Measurements from ENCODE around the gene TAAR5. TPM values are rescaled to one million over a fixed set of nuclear protein-coding genes. Genes with fewer than 3 reads are reported as not detected.
A peak's percentile ranks its signal among the peaks of the same experiment; 100 is the strongest.

The TAAR5 gene
- total RNA-seq, 1 donor from 2014 or later: not detected

DNA sequence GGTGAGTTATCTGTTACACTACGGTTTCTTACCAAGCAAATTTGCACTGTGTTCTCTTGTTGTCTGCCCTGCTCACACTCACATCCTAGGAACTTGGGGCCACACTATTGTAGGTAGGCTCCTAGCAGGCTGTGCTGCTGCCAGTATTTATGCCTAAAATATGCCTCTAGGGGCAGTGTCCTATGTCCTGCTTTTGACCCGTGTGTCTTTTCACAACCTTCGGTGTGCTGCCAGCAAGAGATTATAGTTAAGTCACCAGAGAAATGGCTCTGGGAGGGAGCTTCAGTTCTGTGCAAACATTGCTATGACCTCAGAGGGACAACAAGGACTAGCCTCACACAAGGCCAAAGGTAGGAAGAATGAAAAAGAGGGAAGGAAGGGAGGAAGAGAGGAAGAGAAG, 8.9 kb upstream of the TAAR5 start:
- no peaks in the 10 kb centered on the region for H3K36me3 Mint-ChIP-seq
- Histone ChIP-seq H3K4me3 (no peak overlapping the region), H3K79me2 (ENCODE audit: low read depth) (no peaks in the 10 kb centered on the region), H3K27me3 (no peaks in the 10 kb centered on the region), H3K36me3 (no peaks in the 10 kb centered on the region), H3K4me2 (no peak overlapping the region), H2AFZ (replicated peaks) (peak overlapping the region; percentile 69), H3K4me1 (no peaks in the 10 kb centered on the region), H3K9me3 (ENCODE audit: low read depth) (no peaks in the 10 kb centered on the region), H3F3A (ENCODE audit: low read depth) (no peaks in the 10 kb centered on the region), H4K20me1 (ENCODE audit: low read depth) (no peaks in the 10 kb centered on the region), H3K9ac (no peak overlapping the region), H3K27ac (no peak overlapping the region)
- H3K4me1 Mint-ChIP-seq: peaks cover 3% of the 10 kb centered on the region
- no peak overlapping the region for H3K4me3 Mint-ChIP-seq
- H3K27ac Mint-ChIP-seq: no peak overlapping the region
- DNase-seq (ENCODE audit: low spot score): peak; percentile 53
- no peak for TF ChIP-seq EZH2 (IDR thresholded peaks at IDR 0.05)
- TF ChIP-seq EZH2phosphoT487 (IDR thresholded peaks at IDR 0.05): no peak
- TF ChIP-seq CTCF (IDR thresholded peaks at IDR 0.05): peak; percentile 56
- no peaks in the 10 kb centered on the region for H3K27me3 Mint-ChIP-seq (ENCODE audit: insufficient read depth, low read depth)
- H3K9me3 Mint-ChIP-seq: no peaks in the 10 kb centered on the region

- Mint-ChIP-seq H3K27me3 (ENCODE audit: insufficient read depth, low read depth) (no peaks in the 10 kb centered on the region), H3K9me3 (no peaks in the 10 kb centered on the region)
These were observed 6.7 kb upstream of the TAAR5 start for GRCh38 chr6:132596201-132596600.

GRCh38 chr6:132592855-132593254, 3.3 kb upstream of the TAAR5 start:
- Mint-ChIP-seq H3K4me3 (no peak overlapping the region), H3K36me3 (no peaks in the 10 kb centered on the region), H3K27ac (no peak overlapping the region), H3K9me3 (no peaks in the 10 kb centered on the region), H3K27me3 (ENCODE audit: insufficient read depth, low read depth) (no peaks in the 10 kb centered on the region), H3K4me1 (no peaks in the 10 kb centered on the region)
- TF ChIP-seq CTCF (IDR thresholded peaks at IDR 0.05) (no peak), EZH2phosphoT487 (IDR thresholded peaks at IDR 0.05) (no peak), EZH2 (IDR thresholded peaks at IDR 0.05) (no peak)
- no peaks in the 10 kb centered on the region for H3K4me1 ChIP-seq
- H4K20me1 ChIP-seq (ENCODE audit: low read depth): no peaks in the 10 kb centered on the region
- no peaks in the 10 kb centered on the region for H3K36me3 ChIP-seq
- H3K27ac ChIP-seq: no peak overlapping the region
- no peaks in the 10 kb centered on the region for H3F3A ChIP-seq (ENCODE audit: low read depth)
- no peak overlapping the region for H3K4me2 ChIP-seq
- no peak overlapping the region for H3K9ac ChIP-seq
- no peak overlapping the region for H2AFZ ChIP-seq (replicated peaks)
- no peak for DNase-seq (ENCODE audit: low spot score)
- no peaks in the 10 kb centered on the region for H3K9me3 ChIP-seq (ENCODE audit: low read depth)
- no peaks in the 10 kb centered on the region for H3K27me3 ChIP-seq
- H3K79me2 ChIP-seq (ENCODE audit: low read depth): no peaks in the 10 kb centered on the region
- no peak overlapping the region for H3K4me3 ChIP-seq

More at GRCh38 chr6:132596201-132596600, 6.7 kb upstream of the TAAR5 start:
- Histone ChIP-seq H3K36me3 (no peaks in the 10 kb centered on the region), H4K20me1 (ENCODE audit: low read depth) (no peaks in the 10 kb centered on the region), H3K4me2 (no peak overlapping the region), H3K9me3 (ENCODE audit: low read depth) (no peaks in the 10 kb centered on the region), H3K27me3 (no peaks in the 10 kb centered on the region), H3F3A (ENCODE audit: low read depth) (no peaks in the 10 kb centered on the region), H2AFZ (replicated peaks) (no peak overlapping the region), H3K4me3 (no peak overlapping the region), H3K27ac (no peak overlapping the region), H3K4me1 (no peaks in the 10 kb centered on the region), H3K9ac (no peak overlapping the region), H3K79me2 (ENCODE audit: low read depth) (no peaks in the 10 kb centered on the region)
- DNase-seq (ENCODE audit: low spot score): no peak
- Mint-ChIP-seq H3K27ac (no peak overlapping the region), H3K4me1 (no peaks in the 10 kb centered on the region), H3K4me3 (no peak overlapping the region), H3K36me3 (no peaks in the 10 kb centered on the region)
- TF ChIP-seq EZH2phosphoT487 (IDR thresholded peaks at IDR 0.05) (no peak), EZH2 (IDR thresholded peaks at IDR 0.05) (no peak), CTCF (IDR thresholded peaks at IDR 0.05) (no peak)

Data from neural progenitor cell (in vitro differentiated cells).